Activated naive CD8-positive, alpha-beta T cell treated with anti-CD3 and anti-CD28 coated beads, Interleukin-2, amount 10 ng/mL, durations not matched to agents 7 days and 5 days (primary cell): ENCODE results near the gene AFF2. TPM values are rescaled to one million over a fixed set of nuclear protein-coding genes. Genes with fewer than 3 reads are reported as not detected.

Experiments used
- ATAC-seq: fragments of 150-1000 bp; cut with Tn5 transposase; one replicate; pipeline ENCODE4 v1.10.0; 2021; ENCODE audit warnings: low read depth, moderate library complexity
- POLR2A ChIA-PET: fragments of 350-600 bp; sonication (Branson Sonifier 250); formaldehyde crosslinking; loops from one replicate; lab custom pipeline; 2021; ENCODE audit warnings: antibody characterized with exemption; lab: Charles Lee
- DNase-seq: peaks from one replicate; pipeline ENCODE4 v3.0.0; 2021
- H3K27ac Mint-ChIP-seq: one replicate; pipeline ENCODE4 v1.8.0; 2022; ENCODE audit warnings: mild to moderate bottlenecking, mixed read lengths
- H3K27me3 Mint-ChIP-seq: one replicate; pipeline ENCODE4 v1.8.0; 2022; ENCODE audit warnings: mild to moderate bottlenecking, moderate library complexity, mixed read lengths
- H3K36me3 Mint-ChIP-seq: one replicate; pipeline ENCODE4 v1.8.0; 2021; ENCODE audit warnings: mild to moderate bottlenecking, mixed read lengths
- H3K4me1 Mint-ChIP-seq: one replicate; pipeline ENCODE4 v1.8.0; 2021; ENCODE audit warnings: mixed read lengths
- H3K4me3 Mint-ChIP-seq: one replicate; pipeline ENCODE4 v1.8.0; 2022; ENCODE audit warnings: mild to moderate bottlenecking, moderate library complexity, mixed read lengths
- H3K9me3 Mint-ChIP-seq: one replicate; pipeline ENCODE4 v1.8.0; 2021; ENCODE audit warnings: mixed read lengths
- total RNA-seq, 2 experiments: library from RNA; stranded (reverse); gene quantifications; one replicate each; pipeline ENCODE4 v1.2.3, GENCODE V29; 2021

The AFF2 gene
- total RNA-seq, 2 experiments from 2014 or later, result 0.42 to 0.68 TPM

DNA sequence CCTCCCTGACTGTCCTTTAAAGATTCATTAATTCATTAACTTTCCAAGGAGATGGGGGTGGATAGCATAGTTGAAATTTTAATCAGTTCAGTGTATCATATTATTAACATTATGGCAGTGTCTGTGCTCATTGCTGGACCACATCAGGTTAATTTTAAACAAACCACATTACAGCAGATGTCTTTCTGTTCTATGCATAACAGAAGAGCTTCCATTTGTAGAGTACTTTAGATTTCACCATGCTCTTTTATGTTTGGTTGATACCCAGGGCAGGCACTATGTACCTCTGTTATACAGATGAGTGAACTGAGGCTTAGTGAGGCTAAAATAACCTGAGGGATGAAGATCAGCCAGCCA, 41.1 kb downstream of the AFF2 start:
- Mint-ChIP-seq H3K4me1 (no peaks in the 10 kb centered on the region), H3K27me3 (no peaks in the 10 kb centered on the region), H3K36me3 (no peaks in the 10 kb centered on the region), H3K27ac (no peak overlapping the region), H3K4me3 (no peak overlapping the region), H3K9me3 (no peaks in the 10 kb centered on the region)
- POLR2A ChIA-PET, result no interaction called here
- ATAC-seq, result no peak
- no peak for DNase-seq

DNA sequence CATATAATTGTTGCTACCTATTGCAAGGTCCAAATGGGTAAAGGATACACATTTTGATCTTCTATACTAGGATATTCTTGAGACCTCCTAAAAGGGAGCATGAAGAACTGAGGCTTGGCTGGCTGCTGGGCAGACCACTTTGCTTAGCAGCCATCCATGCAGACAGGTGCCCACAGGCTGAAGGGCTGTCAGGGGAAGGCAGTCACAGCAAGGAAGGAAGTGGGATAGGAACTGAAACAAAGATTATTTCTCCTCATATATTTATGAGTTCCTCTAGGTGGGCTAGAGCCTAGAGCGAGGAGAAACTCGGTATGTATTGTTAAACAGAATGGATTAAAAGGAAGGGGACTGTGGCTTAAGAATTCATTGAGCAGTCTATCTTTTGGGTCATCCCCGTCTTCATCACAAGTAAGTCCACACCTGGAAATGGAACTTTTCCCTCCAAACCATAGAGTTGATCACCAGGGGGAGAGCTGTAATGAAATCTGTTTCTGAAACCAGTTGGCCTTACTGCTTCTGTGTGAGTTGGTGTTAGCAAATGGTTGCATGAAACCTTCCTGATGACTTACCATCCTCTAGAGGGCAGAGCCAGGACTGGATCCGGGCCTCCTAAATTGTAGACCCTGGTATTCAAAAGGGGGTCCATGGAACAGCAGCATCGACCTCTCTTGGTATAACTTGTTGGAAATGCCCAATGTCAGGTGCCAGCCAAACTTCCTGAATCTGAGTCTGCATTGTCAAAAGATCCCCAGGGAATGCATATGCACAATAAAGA, 42.3 kb downstream of the AFF2 start:
- Mint-ChIP-seq H3K4me1 (no peaks in the 10 kb centered on the region), H3K4me3 (no peak overlapping the region), H3K36me3 (no peaks in the 10 kb centered on the region), H3K9me3 (no peaks in the 10 kb centered on the region), H3K27ac (no peak overlapping the region), H3K27me3 (no peaks in the 10 kb centered on the region)
- ATAC-seq (no peak), DNase-seq (no peak)
- POLR2A ChIA-PET, result no interaction called here

DNA sequence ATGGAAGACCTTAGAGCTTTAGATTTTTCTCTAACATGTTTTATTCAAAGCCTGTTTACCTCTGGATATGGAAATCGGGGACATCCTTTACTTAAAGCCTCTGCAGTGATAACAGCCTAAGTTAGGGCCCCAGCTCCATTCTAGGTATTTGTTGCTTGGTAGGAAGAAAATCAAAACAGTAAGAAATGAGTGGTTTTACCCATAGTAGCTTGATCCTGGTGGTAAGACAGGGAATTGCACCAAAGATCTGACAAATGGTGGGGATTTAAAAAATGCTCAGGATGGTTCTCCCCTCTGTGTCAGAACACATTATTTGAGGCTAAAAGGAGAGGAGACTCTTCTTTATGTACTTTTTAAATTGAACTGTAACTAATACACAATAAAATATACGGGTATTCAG, 52.4 kb downstream of the AFF2 start:
- DNase-seq (no peak), ATAC-seq (no peak)
- Mint-ChIP-seq H3K36me3 (no peaks in the 10 kb centered on the region), H3K9me3 (no peaks in the 10 kb centered on the region), H3K27me3 (no peaks in the 10 kb centered on the region), H3K4me1 (no peaks in the 10 kb centered on the region), H3K27ac (no peak overlapping the region), H3K4me3 (no peak overlapping the region)
- POLR2A ChIA-PET, result no interaction called here

DNA sequence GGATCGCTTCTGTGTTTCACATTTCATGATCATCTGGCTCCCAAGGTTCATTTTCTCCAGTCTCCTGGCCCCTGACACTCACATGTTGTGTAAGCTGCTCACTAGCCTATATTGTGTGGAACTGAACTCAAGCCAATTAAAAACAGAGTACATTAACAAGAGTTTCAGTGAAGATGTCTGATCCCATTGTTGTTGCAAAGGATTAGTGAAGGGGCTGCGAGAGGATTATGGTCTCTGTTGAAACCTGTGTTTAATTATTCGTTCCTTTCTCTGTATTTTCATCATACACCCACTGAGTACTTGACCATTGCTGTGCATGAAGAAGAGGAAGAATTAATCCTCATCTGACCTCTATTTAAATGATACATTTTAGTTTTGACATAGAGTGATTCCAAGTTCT, 54.7 kb downstream of the AFF2 start:
- Mint-ChIP-seq H3K9me3 (no peaks in the 10 kb centered on the region), H3K4me3 (no peak overlapping the region), H3K36me3 (no peaks in the 10 kb centered on the region), H3K27ac (no peak overlapping the region), H3K27me3 (no peaks in the 10 kb centered on the region), H3K4me1 (no peaks in the 10 kb centered on the region)
- no peak for ATAC-seq
- no peak for DNase-seq
- POLR2A ChIA-PET, result no interaction called here

DNA sequence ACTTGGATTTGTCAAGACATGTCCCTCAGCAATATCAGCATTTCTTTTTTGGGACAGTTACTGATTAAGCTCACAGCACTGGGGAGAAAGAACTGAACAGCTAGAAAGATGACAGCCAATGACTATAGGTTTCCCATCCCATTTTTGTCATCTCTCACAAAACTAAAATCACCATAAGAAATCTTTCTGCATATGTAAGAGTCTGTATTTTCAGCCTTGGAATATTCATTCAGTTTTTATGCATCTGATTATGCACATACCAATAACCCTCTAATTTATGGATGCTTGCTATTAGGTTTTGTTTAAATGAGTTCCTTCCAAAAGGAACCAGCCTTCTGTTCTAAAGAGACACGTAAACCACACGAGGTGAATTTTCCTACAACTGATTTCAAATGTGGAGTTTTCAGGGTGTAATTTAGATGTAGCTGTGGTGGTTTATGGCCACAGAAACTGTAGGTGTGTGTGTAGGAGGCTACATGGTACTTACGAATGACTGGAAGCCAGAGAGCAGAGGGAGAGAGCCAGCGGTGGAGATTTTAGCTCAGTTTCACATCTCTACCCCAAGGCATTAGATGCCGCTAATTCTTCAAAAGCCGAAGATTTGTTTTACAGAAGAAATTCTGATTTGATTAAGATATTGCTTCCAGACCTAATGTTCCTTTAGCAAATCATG, 55.3 kb downstream of the AFF2 start:
- POLR2A ChIA-PET, result no interaction called here
- Mint-ChIP-seq H3K27ac (no peak overlapping the region), H3K36me3 (no peaks in the 10 kb centered on the region), H3K4me3 (no peak overlapping the region), H3K9me3 (peaks cover 2% of the 10 kb centered on the region), H3K4me1 (no peaks in the 10 kb centered on the region), H3K27me3 (no peaks in the 10 kb centered on the region)
- no peak for DNase-seq
- no peak for ATAC-seq

DNA sequence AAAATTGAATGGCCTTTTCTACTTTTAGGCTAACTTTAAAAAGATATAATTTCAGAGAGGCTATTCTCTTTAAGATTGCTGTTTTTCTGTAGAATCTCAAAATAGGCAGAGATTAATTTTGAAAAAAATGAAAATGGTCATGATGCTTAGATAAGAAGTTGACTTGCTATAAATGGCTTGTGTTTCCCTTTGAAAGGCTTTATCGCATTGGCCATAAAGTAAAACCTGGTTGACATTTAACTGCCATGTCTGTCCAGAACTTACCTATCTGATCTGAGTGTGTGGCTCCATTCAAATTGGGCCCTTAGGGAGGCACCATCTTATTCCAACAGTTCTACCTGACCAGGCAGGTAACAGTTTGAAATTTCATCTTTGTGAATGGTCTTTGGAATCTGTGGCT, 56.1 kb downstream of the AFF2 start:
- no peaks in the 10 kb centered on the region for H3K4me1 Mint-ChIP-seq
- H3K27ac Mint-ChIP-seq, result no peak overlapping the region
- no peaks in the 10 kb centered on the region for H3K36me3 Mint-ChIP-seq
- POLR2A ChIA-PET, result no interaction called here
- no peaks in the 10 kb centered on the region for H3K27me3 Mint-ChIP-seq
- DNase-seq (no peak), ATAC-seq (no peak)
- H3K9me3 Mint-ChIP-seq, result peaks cover 2% of the 10 kb centered on the region
- no peak overlapping the region for H3K4me3 Mint-ChIP-seq

DNA sequence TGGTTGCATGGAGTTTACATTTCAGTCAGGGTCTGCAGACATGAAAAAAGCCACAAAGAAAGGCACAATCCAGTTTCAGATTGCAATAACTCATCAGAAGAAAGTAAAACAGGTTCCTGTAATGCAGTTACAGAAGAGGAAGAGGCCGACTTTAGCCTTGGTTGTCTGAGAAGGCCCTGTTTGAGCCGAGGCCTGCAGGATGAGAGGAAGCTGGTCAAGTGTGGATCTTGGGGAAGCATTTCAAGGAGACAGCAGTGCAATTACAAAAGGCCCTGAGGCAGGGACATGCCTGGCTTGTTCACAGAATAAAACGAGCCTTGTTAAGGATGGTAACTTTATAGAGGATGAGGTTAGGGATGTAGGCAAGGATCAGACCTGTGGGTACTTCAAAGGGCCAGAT, 62.4 kb downstream of the AFF2 start:
- POLR2A ChIA-PET, result no interaction called here
- DNase-seq, result no peak
- Mint-ChIP-seq H3K4me3 (no peak overlapping the region), H3K27me3 (no peaks in the 10 kb centered on the region), H3K27ac (no peak overlapping the region), H3K4me1 (no peaks in the 10 kb centered on the region), H3K36me3 (no peaks in the 10 kb centered on the region), H3K9me3 (peaks cover 2% of the 10 kb centered on the region)
- ATAC-seq, result no peak

DNA sequence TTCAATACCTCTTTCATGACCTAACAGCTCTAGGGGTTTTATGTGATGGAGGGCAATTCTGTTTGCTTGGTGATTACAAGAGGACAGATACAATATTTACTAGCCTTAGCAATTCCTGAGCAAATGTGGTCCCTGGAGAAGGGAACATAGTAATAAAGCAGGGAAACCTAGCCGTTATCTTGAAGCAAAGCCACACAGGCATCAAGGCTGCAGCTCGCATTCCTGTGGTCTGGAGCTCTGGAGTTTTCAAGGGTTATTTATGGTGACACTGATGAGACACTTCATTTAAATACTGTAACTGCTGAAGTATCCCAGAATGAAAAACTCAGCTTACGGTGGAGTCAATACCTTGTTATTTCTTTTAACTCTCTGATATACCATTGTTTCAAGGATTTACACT, 66.8 kb downstream of the AFF2 start:
- Mint-ChIP-seq H3K27me3 (no peaks in the 10 kb centered on the region), H3K9me3 (no peaks in the 10 kb centered on the region), H3K27ac (no peak overlapping the region), H3K4me1 (no peaks in the 10 kb centered on the region), H3K36me3 (no peaks in the 10 kb centered on the region), H3K4me3 (no peak overlapping the region)
- POLR2A ChIA-PET, result no interaction called here
- DNase-seq (no peak), ATAC-seq (no peak)

DNA sequence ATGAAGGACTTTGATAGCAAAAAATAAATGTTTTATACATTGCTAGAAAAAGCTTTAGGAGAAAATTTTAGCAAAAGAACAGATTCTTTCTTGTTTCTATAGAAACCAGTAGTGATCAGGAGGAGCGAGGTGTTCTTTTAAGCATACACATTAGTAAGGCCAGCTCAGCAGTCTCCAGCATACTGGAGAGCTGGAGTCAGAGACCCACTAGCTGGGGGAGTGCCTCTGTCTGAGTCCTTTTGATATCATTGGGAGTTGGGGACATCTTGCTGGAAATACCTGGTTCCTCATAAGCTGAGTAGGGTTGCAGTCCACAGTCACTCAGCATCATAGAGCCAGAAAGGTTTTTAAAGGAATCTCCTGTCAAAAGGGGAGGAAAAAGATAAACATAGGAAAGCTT, 67.4 kb downstream of the AFF2 start:
- ATAC-seq (no peak), DNase-seq (no peak)
- H3K4me3 Mint-ChIP-seq, result no peak overlapping the region
- H3K4me1 Mint-ChIP-seq, result no peaks in the 10 kb centered on the region
- no peaks in the 10 kb centered on the region for H3K36me3 Mint-ChIP-seq
- no peaks in the 10 kb centered on the region for H3K27me3 Mint-ChIP-seq
- H3K9me3 Mint-ChIP-seq, result no peaks in the 10 kb centered on the region
- POLR2A ChIA-PET, result no interaction called here
- H3K27ac Mint-ChIP-seq, result no peak overlapping the region

DNA sequence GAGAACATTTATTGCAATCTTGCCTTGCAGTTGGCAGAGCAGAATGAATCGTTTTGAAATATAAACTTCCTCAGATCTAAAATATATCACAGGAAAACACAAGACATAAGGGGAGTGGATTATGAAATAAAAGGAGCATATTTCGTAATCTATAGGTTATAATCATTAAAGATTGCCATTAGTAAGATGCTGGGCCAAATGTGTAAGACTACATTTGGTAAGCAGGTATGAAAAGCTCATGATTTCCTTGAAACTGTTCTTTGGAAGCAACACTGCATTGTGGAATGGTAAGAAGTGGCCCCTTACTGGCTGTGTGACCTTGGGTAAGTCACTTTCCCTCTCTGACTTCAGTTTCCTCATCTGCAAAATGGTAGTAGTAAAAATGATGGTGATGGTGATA, 68.3 kb downstream of the AFF2 start:
- no peak for DNase-seq
- ATAC-seq, result no peak
- H3K9me3 Mint-ChIP-seq, result no peaks in the 10 kb centered on the region
- no peaks in the 10 kb centered on the region for H3K36me3 Mint-ChIP-seq
- no peak overlapping the region for H3K27ac Mint-ChIP-seq
- H3K4me3 Mint-ChIP-seq, result no peak overlapping the region
- H3K27me3 Mint-ChIP-seq, result no peaks in the 10 kb centered on the region
- POLR2A ChIA-PET, result no interaction called here
- no peaks in the 10 kb centered on the region for H3K4me1 Mint-ChIP-seq

DNA sequence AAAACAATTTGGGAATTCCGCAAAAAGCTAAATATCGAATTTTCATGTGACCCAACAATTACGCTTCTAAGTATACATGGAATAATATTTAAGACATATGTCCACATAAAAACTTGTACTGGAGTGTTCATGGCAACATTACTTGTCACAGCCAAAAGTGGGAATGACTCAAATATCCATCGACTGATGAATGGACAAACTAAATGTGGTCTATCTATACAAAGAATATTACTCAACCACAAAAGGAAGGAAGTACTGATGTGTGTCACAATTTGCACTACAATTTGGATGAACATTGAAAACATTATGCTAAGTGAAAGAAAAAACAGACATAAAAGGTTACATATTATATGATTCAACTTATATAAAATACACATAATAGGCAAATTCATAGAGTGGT, 71.9 kb downstream of the AFF2 start:
- DNase-seq (no peak), ATAC-seq (no peak)
- no peaks in the 10 kb centered on the region for H3K27me3 Mint-ChIP-seq
- H3K36me3 Mint-ChIP-seq, result no peaks in the 10 kb centered on the region
- H3K9me3 Mint-ChIP-seq, result no peaks in the 10 kb centered on the region
- no peak overlapping the region for H3K4me3 Mint-ChIP-seq
- no peak overlapping the region for H3K27ac Mint-ChIP-seq
- no peaks in the 10 kb centered on the region for H3K4me1 Mint-ChIP-seq
- POLR2A ChIA-PET, result no interaction called here

DNA sequence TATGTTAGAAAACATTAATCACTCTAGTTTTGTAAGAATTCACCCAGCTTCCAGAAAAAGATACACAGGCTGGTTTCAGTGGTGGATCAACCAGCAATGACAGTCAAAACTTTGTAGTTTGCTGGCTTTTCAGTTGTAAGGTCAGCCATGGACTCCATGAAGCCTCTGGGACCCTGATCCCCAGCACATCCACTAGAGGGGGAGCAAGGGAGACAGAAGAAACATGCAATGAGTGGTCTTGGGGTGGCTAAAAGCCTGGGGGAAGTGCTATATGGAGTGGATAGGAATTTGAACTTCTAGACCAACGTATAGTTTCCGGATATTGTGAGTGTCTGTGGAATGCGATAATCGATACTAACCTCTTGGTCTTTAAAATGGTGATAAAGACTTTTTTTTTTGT, 72.7 kb downstream of the AFF2 start:
- H3K27me3 Mint-ChIP-seq, result no peaks in the 10 kb centered on the region
- no peaks in the 10 kb centered on the region for H3K9me3 Mint-ChIP-seq
- H3K4me3 Mint-ChIP-seq, result no peak overlapping the region
- no peak for ATAC-seq
- no peaks in the 10 kb centered on the region for H3K4me1 Mint-ChIP-seq
- H3K36me3 Mint-ChIP-seq, result no peaks in the 10 kb centered on the region
- POLR2A ChIA-PET, result no interaction called here
- no peak overlapping the region for H3K27ac Mint-ChIP-seq
- no peak for DNase-seq

DNA sequence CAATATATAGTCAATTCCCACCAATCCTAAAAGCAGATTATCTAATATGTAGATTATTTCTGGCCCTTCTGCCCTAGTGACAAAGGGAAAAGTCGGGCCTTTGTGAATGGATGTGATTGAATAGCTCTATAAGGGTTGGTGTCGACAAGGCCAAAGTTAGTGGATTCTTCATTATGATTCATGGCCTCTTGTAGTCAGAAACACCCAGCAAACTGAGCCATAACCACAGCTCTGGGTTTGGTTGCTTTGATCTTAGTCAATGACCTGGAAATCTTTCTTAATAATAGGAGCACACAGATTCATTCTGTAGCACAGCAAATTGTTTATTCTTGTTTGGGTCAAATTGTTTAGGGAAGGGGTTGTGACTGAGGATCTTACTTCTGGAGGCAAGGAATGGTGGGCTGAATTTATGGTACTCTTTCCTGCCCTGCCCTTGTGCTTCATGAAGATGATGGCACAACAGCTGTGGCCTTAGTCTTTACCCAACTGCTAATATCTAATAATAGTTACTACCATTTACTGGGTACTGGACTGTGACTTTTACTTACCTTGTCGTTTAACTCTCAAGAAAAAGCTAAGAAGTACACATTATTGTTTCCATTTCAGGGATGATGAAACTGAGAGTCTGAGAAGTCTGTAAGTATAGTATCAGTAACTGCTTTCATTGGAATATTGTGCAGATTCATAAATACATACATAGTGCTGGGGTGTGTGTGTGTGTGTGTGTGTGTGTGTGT, 74.0 kb downstream of the AFF2 start:
- H3K27me3 Mint-ChIP-seq, result no peaks in the 10 kb centered on the region
- DNase-seq, result no peak
- no peak for ATAC-seq
- no peaks in the 10 kb centered on the region for H3K9me3 Mint-ChIP-seq
- H3K4me3 Mint-ChIP-seq, result no peak overlapping the region
- H3K27ac Mint-ChIP-seq, result no peak overlapping the region
- POLR2A ChIA-PET, result no interaction called here
- H3K36me3 Mint-ChIP-seq, result no peaks in the 10 kb centered on the region
- H3K4me1 Mint-ChIP-seq, result no peaks in the 10 kb centered on the region

DNA sequence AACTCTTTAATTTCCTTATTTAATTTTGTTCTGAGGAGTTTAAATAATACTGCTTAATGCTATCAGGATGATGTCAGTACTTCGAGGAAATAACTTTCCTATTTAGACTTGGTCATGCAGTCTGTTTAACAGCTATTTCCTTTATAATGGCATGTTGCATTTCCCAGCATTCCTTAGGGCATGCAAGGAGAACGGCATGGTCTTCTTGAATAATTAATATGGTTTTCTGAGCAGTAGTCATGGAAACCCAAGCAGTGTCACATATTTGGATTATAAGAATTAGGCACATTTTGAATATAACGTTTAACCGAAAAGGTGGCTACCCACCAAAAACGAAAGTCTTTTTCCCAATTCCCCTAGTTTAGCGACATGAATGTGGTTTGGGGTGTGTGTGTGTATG, 76.0 kb downstream of the AFF2 start:
- no peaks in the 10 kb centered on the region for H3K4me1 Mint-ChIP-seq

More for the DNA sequence above, 76.0 kb downstream of the AFF2 start:
- H3K27ac Mint-ChIP-seq, result no peak overlapping the region
- DNase-seq, result no peak
- no peaks in the 10 kb centered on the region for H3K27me3 Mint-ChIP-seq
- no peaks in the 10 kb centered on the region for H3K9me3 Mint-ChIP-seq
- no peak overlapping the region for H3K4me3 Mint-ChIP-seq
- POLR2A ChIA-PET, result no interaction called here
- ATAC-seq, result no peak
- H3K36me3 Mint-ChIP-seq, result no peaks in the 10 kb centered on the region
